CD4-positive, alpha-beta T cell treated with Interferon gamma for 1 hour (primary cell): ENCODE measurements around the gene TNFRSF8.

ENCODE experiments used
- DNase-seq: peaks from one replicate; pipeline ENCODE4 v3.0.0-alpha.2; 2020

TNFRSF8 gene

DNA sequence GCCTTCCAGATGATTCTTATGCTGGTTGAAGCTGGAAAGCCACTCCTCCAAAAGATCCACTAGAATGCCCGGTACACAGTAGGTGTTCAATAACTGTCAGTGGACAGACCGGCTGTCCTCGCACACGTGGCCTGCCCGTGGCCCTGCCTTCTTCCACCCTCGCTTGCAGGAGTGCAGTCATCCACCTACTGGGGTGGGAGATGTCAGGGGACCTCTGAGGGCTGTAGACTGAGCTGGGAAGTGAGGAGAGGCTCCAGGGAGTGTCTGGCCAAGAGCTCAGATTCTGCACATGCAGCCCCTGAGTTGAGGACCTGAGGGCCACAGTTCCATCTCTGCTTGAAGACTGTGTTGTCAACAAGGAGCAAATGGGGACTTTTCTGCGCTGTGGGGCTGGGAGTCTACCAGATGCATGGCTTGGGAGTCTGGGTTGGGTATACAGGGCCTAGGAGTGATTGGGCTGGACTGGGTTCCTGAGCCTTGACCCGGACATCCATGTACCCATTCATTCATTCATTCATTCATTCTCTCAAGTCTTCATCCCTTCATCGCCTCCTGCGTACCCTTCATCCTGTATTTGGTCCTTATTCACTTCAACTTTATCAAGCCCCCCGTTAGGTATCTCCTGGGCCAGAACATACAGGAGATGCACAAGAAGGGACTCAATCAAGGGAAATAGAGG, 99.5 kb downstream of the TNFRSF8 start:
- no peak for DNase-seq

DNA sequence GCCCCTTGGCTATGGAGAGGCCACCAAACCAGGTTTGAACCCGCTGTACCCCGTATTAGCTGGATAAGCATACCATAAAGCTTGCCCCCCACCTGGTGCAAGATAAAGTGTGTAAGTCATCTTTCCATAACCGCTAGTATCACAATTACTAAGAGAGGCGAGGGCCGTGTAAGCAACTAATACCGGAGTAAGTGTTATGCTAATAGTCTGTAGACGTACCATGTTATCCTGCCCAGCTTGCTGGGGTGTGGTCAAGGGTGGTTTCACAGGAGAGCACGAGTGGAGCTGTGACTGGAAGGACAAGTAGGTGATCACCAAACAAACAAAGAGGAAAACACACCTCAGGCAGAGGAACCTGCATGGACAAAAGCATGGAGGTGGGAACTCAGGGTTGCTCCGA, 100.1 kb downstream of the TNFRSF8 start:
- no peak for DNase-seq

GRCh38 chr1:12164210-12164609, 101.1 kb downstream of the TNFRSF8 start:
- DNase-seq, result no peak

- DNase-seq, result peak; percentile 44
These were observed 102.2 kb downstream of the TNFRSF8 start for GRCh38 chr1:12165342-12165741.

GRCh38 chr1:12166834-12167492, 103.9 kb downstream of the TNFRSF8 start, which contains the start of gene TNFRSF1B:
TSS of gene TNFRSF1B (plus strand) at chr1:12166991. CDS start at chr1:12167092, 101 bp downstream.
- peak; percentile 75 for DNase-seq

DNA sequence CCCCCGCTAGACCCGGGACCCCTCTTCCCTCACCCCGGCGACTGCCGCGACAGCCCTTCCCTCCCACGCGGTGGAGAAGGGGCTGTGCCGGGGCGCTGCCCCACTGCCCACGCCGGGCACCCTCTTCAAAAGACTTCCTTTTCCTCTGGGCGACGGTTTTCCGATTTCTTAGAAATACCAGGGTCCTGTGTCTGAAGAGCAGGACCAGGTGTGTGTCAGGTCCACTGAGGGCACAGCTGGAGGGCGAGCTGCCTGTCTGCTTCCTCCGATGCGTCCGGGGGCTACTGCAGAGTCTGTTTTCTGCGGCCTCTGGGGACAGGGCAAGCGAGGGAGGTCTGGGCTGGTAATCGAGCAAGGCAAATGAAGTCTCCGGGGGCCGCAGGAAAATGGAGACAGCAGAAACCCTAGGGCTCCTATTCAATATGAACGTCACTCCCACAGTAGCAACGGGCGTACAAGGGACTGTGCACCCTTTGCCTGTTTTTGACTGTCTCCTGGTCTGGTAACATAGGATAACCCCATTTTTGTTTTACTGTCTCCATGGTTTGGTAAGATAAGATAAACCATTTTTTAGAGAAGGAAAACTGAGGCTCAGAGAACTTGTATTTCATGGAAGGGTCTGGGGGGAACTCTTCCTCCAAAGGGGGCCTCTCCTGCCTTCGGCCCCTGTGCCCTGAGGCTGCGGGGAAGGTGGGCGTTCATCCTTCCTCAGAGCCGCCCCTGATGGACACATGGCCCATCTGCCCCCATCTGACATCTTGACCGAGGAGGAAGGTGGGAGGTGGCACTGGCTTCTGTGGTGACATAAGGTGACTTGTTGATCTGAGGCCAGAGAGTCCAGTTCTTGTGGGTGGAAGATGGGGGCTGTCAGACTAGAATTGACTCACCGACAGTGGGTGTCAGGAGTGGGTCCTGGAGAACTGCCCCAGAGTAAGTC, 104.7 kb downstream of the TNFRSF8 start:
- DNase-seq, result no peak

DNA sequence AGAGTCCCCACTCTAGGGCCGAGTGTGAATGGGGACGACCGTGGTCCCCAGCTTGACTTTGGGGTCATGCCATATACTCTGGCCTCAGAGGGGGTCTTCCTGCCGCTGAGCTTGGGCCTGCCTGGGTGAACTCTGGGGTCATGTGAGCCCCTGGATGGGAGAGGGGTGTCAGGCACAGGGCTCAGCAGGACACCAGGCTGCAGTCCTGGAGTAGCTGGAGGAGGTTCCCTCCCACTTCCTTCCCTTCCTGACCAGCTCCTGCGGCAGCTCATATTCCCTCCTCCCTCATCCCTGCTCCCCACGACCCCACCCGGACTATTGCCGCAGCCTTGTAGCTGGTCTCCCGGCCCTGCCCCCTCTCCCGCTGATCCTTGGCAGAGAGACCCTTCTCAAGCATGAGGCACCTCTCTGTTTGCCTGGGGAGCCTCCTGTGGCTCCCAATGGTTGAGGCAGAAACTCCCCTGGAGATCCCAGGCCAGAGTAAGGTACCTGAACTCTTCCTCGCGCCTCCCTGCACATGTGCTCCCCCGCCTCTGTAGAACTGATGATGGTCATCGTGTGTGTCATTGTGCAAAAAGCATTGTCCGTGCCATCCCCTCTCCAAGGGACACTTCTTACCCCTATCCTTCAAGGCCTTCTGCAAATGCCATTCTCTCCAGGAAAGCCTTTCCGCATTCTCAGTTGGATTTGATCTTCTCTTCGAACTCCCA, 105.5 kb downstream of the TNFRSF8 start:
- no peak for DNase-seq

GRCh38 chr1:12169442-12170135, 106.5 kb downstream of the TNFRSF8 start:
- DNase-seq, result no peak

DNA sequence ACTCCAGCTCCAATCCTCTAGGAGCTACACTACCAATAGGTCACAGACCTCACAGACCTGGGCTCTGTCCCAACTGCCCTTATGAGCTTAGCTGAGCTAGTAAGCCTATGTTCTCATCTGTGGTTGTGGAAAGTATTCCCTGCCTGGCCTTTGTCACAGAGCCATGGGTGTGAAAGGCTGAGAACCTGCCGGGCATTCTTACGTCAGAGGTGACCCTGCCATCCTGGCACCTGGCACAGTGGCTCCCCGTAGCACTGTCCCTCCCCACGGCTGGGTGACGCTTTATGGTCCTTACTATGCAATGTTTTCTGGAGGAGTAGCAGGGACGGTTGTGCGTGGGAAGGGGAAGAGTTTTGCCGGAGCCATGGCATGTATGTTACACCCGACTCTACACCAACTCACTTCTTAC, 107.2 kb downstream of the TNFRSF8 start:
- DNase-seq, result no peak

- no peak for DNase-seq
These were observed 108.3 kb downstream of the TNFRSF8 start for GRCh38 chr1:12171206-12172041.

DNA sequence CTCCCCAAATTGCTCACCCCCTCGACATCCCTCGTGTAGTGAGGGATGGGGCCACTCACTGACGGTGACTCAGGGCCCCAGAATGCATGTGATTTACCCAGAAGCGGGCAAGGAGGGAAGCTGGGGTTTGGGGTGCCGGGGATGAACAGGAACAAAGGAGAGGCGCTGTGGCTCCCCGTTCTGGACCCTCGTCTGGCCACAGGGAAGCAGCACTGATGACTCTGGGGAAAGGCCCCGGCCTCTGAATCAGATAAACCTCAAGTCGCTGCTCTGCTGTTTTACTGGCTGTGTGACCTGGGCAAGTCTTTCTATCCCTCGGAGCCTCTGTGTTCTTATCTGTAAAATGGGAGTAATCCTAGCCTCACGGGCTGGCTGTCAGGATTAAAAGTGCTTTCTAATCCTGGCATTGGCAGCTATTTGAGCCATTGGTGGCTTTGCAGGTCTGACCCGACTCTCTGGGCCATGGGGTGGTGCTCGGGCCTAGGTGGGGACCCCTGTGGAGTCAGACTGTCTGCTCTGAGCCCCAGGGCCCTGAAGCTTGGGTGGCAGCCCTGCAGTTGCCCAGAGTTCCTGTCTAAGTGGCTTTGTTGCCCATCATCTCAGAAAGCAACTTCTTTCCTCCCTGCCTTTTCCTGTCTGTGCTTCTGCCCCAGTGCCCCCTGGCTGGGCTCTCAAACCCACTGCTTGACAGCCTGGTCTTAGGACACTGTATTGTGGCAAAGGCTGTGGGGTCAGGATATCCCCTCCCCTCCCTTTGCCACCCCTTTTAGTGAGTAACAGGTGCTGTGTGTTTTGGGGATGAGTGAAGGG, 109.1 kb downstream of the TNFRSF8 start:
- peak; percentile 74 for DNase-seq

- no peak for DNase-seq
These were observed 110.0 kb downstream of the TNFRSF8 start for GRCh38 chr1:12173041-12173509.

GRCh38 chr1:12173631-12174121, 110.6 kb downstream of the TNFRSF8 start:
- peak; percentile 95 for DNase-seq

DNA sequence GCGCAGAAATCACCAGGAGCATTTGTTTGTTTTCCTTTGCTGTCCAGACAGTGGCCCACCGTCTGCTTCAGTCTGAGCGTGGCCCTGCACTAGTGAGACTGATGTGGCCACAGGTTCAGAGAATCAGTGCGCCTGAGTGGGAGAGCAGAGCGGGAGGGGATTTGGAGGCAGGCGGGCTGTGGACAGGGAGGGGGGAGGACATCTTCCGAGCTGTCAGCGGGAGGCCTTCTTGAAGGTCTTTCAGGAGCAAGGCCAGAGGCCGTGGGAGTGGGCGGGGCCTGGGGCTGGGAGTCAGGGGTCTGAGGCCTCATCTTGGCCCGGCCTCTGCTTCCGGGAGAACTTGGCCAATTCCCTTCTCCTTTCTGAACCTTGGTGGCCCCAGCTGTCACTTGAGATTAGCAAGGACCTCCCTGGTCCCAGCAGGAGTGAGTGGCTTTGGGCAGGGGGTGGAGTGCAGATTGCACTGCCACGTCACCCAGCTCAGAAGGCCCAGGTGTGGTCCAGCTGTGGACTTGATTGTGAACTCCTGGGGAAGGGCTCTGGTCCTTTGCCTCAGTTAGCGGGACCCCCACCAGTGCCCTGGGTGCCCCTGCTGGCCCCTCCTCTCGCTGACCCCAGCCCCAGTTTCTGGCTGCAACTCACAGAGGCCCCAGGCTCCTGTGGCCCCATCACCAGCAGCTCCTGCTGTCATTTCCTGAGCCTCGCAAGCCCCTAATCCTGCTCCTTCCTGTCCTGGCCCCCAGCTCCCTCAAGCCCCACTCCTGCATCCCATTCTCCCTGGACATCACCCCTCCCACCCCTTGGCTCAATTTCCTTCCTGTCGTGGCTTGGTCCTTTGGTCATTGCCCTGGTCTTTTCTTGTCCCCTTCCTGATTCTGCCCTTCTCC, 112.1 kb downstream of the TNFRSF8 start:
- no peak for DNase-seq

GRCh38 chr1:12176298-12177118, 113.4 kb downstream of the TNFRSF8 start:
- DNase-seq, result no peak

DNA sequence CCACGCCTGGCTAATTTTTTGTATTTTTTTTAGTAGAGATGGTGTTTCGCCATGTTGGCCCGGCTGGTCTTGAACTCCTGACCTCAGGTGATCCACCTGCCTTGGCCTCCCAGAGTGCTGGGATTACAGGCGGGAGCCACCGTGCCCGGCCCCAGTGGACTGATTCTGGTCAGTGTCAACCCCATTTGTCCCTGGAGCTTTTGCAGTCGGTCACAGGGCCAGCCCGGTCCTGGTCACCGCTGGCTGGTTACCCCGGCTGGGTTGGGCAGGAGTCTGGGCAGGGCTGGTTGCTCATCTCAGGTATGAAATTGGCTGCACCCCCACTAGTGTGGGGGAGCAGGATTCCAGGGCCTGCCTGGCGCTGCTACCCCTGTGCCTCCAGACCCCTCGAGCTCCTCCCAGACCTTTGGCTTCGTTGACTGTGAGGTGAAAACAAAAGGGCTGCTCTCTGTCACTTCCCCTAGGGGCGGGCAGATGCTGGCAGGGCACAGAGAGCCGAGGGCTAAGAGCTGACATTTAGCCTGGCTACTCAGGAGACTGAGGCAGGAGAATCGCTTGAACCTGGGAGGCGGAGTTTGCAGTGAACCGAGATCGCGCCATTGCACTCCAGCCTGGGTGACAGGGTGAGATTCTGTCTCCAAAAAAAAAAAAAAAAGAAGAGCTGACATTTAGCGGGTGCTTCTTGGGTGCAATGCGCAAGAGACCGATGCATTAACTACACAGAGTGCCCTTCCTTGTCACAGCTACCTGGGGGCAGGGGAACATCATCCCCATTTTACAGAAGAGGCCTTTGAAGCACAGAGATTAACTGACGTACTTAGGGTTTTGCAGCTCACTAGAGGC, 114.3 kb downstream of the TNFRSF8 start:
- no peak for DNase-seq

DNA sequence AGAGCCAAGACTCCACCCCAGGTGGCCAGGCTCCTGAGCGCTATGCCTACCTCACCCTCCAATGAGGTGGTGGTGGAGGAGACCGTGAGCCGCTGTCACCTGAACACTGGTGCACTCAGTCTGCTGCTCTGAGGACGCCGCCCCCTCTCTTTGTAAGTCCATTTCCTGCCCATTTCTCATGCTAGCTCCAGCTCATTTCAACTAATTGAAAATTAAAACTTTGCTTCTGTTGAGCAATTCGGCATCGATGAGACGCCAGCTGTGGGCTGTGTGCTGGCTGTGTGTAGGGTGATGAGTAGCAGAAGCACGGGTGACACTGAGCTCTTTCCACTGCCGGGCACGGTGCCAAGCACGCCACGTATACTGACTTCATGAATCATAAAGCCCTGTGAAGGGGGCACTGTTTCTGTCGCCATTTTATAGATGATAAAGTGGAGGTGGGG, 114.9 kb downstream of the TNFRSF8 start:
- DNase-seq, result peak; percentile 85
